Prostate gland (tissue), 2 donors: ENCODE results near the gene TMEM234. TPM values are rescaled to one million over a fixed set of nuclear protein-coding genes. Genes with fewer than 3 reads are reported as not detected.

Experiments used
- DNase-seq: peaks from one replicate; pipeline ENCODE4 v3.0.0-alpha.2; 2019; ENCODE audit warnings: low spot score
- H3K27ac ChIP-seq, 2 donors: fragments of 200-600 bp; sonication (generic); 2 replicates each; pipeline ENCODE4 v1.5.1; 2017 to 2019
- H3K27me3 ChIP-seq: fragments of 200-600 bp; sonication (generic); replicated peaks from 2 replicates; pipeline ENCODE4 v1.5.1; 2019; ENCODE audit not compliant: insufficient read depth
- H3K36me3 ChIP-seq, 2 donors: fragments of 200-600 bp; sonication (generic); 1 replicate in 1 of 2; 2 replicates in 1 of 2; pipeline versions ENCODE4 v1.5.1 to v1.8.1; 2017 to 2019
- H3K4me1 ChIP-seq: fragments of 200-600 bp; sonication (generic); replicated peaks from 2 replicates; pipeline ENCODE4 v1.5.1; 2019
- H3K4me3 ChIP-seq, 2 donors: fragments of 200-600 bp; sonication (generic); 2 replicates each; pipeline ENCODE4 v1.5.1; 2017 to 2019
- H3K9me3 ChIP-seq: fragments of 200-600 bp; sonication (generic); 2 replicates; pipeline ENCODE4 v1.5.1; 2017
- CTCF ChIP-seq, 4 experiments: fragments of 200-600 bp in 2 of 4; fragments of 450-650 bp in 2 of 4; sonication (generic) in 2 of 4; IDR thresholded peaks; 1 replicate in 3 of 4; 2 replicates in 1 of 4; pipeline ENCODE4 v1.5.1; 2016 to 2019; ENCODE audit warnings: antibody characterized with exemption in 4 of 4, mild to moderate bottlenecking in 2 of 4, moderate library complexity in 2 of 4
- POLR2A ChIP-seq: fragments of 450-650 bp; IDR thresholded peaks from one replicate; pipeline ENCODE4 v1.6.1; 2016; ENCODE audit warnings: antibody characterized with exemption, mild to moderate bottlenecking
- POLR2AphosphoS5 ChIP-seq: sonication (generic); formaldehyde crosslinking; IDR thresholded peaks from one replicate; pipeline ENCODE4 v1.6.1; 2017; ENCODE audit warnings: antibody characterized with exemption
- WGBS: methylation state at CpG from one replicate; pipeline ENCODE4 v1.1.5; 2018; 5-methylcytosine and 5-hydroxymethylcytosine counted together
- intact Hi-C: fragments of 100-400 bp; cut with DNase I; formaldehyde crosslinking; loops from one replicate; pipeline ENCODE4 v1.14.2; 2022
- total RNA-seq, 2 donors: library from RNA; depleted of rRNA; stranded (reverse); fragments of >200 nt; gene quantifications; one replicate each; pipeline ENCODE4 v1.1.0, GENCODE V29; 2016

TMEM234 gene
- total RNA-seq, 2 donors from 2014 or later = 17.9 to 31.7 TPM

GRCh38 chr1:32246888-32247273 is 24.7 kb upstream of the TMEM234 start, which contains the start of gene FAM167B:
TSS of gene FAM167B (plus strand) at chr1:32247222. CDS start at chr1:32247422, 200 bp downstream.
- TF ChIP-seq POLR2AphosphoS5 (peak; percentile 51), POLR2A (no peak)
- Histone ChIP-seq H3K27ac (peak within 1 kb of the TSS; percentile 22 to 48), H3K27me3 (no peaks in the 10 kb centered on the region), H3K9me3 (no peaks in the 10 kb centered on the region), H3K36me3 (no peaks in the 10 kb centered on the region), H3K4me1 (no peaks in the 10 kb centered on the region), H3K4me3 (no peak within 1 kb of the TSS)
- DNase-seq = no peak
- intact Hi-C loops = no loop called here
- WGBS = 54% methylated on average over 3 of the region's 3 CpGs

GRCh38 chr1:32242341-32242851 is 20.2 kb upstream of the TMEM234 start:
- Histone ChIP-seq H3K4me1 (no peaks in the 10 kb centered on the region), H3K27me3 (no peaks in the 10 kb centered on the region), H3K9me3 (no peaks in the 10 kb centered on the region), H3K36me3 (no peaks in the 10 kb centered on the region), H3K4me3 (no peak overlapping the region), H3K27ac (no peak overlapping the region)
- no peak for DNase-seq
- TF ChIP-seq POLR2AphosphoS5 (no peak), CTCF (IDR thresholded peaks at IDR 0.05) (no peak), POLR2A (no peak)
- intact Hi-C loops = loop anchor here (5.0 kb wide), 2 partner anchors 60 to 110 kb away; no protein-coding TSS in a partner anchor
- 43% methylated on average over 7 of the region's 7 CpGs for WGBS

- no peaks in the 10 kb centered on the region for H3K36me3 ChIP-seq
- H3K9me3 ChIP-seq = no peaks in the 10 kb centered on the region
- H3K27me3 ChIP-seq = no peaks in the 10 kb centered on the region
- peak overlapping the region; percentile 36 to 52 for H3K4me3 ChIP-seq
- TF ChIP-seq POLR2A (peak; percentile 39), POLR2AphosphoS5 (no peak), CTCF (IDR thresholded peaks at IDR 0.05) (peak in 1 of 4 experiments; percentile 21)
- DNase-seq = peak; percentile 41
- intact Hi-C loops = loop anchor here (5.0 kb wide), 2 partner anchors 59 to 111 kb away; no protein-coding TSS in a partner anchor
- WGBS = 2% methylated on average over 38 of the region's 55 CpGs
- no peaks in the 10 kb centered on the region for H3K4me1 ChIP-seq
- peak overlapping the region; percentile 76 to 81 for H3K27ac ChIP-seq
These were observed 19.0 kb upstream of the TMEM234 start for GRCh38 chr1:32241001-32241763.

GRCh38 chr1:32240140-32240951 is 18.2 kb upstream of the TMEM234 start:
- Histone ChIP-seq H3K27ac (peak overlapping the region; percentile 76 to 81), H3K27me3 (no peaks in the 10 kb centered on the region), H3K4me3 (peak overlapping the region; percentile 36 to 52), H3K4me1 (no peaks in the 10 kb centered on the region), H3K36me3 (no peaks in the 10 kb centered on the region), H3K9me3 (no peaks in the 10 kb centered on the region)
- DNase-seq = peak; percentile 76
- intact Hi-C loops = loop anchor here (5.0 kb wide), 2 partner anchors 58 to 112 kb away; no protein-coding TSS in a partner anchor
- WGBS = 2% methylated on average over 57 of the region's 62 CpGs
- peak; percentile 81 for TF ChIP-seq POLR2AphosphoS5
- TF ChIP-seq CTCF (IDR thresholded peaks at IDR 0.05) = peak in 2 of 4 experiments; percentile 28 to 50
- peak; percentile 90 for TF ChIP-seq POLR2A

GRCh38 chr1:32239790-32240139 is 17.6 kb upstream of the TMEM234 start:
- DNase-seq = no peak
- H3K9me3 ChIP-seq = no peaks in the 10 kb centered on the region
- intact Hi-C loops = loop anchor here (5.0 kb wide), 2 partner anchors 57 to 113 kb away; no protein-coding TSS in a partner anchor
- H3K27ac ChIP-seq = peak overlapping the region; percentile 76 to 81
- H3K36me3 ChIP-seq = no peaks in the 10 kb centered on the region
- no peaks in the 10 kb centered on the region for H3K27me3 ChIP-seq
- H3K4me1 ChIP-seq = no peaks in the 10 kb centered on the region
- TF ChIP-seq POLR2A (no peak), POLR2AphosphoS5 (no peak), CTCF (IDR thresholded peaks at IDR 0.05) (no peak)
- WGBS = 39% methylated on average over 20 of the region's 20 CpGs
- H3K4me3 ChIP-seq = peak overlapping the region; percentile 36 to 52
